GM21825 (cell line): ENCODE results near the gene SNN.

Source experiments
- ATAC-seq: cut with Tn5 transposase; IDR thresholded peaks from one replicate; pipeline ENCODE4 v1.9.1; 2021; ENCODE audit warnings: mild to moderate bottlenecking, moderate library complexity; ENCODE audit not compliant: unreplicated experiment

Gene SNN

DNA sequence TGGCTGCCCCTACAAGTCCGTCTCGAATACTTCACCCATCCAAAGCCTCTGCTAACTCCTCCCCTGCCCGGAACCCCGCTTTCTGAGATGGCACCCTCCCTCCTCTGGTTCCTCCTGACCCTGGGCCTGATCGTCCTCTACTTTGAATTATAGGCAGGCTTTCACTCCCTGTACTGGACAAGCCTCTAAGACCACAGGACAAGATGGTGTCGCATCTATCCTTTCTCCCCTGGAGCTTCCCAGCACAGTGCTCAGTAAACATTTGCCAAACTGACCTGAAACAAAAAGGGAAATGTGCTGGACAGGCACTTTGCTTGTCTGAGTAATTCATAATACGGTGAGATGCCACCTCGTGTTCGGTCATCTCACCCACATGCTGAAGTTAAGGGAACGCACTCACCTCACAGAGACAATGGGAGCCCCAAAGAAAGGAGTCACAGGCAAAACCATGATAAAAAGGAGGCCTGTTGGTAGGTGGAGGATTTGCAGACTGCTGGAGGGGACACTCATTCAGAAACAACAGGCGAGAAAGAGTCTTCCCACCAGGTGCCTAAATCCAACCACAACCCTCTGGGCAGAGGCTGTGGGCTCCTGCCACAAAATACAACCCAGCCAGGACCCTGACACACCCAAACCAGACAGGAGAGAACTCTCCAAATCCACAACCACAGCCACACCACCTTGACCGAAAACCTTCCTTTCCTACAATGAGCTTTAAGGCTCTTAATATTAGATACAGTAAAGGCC, 28.2 kb downstream of the SNN start:
- ATAC-seq = no peak

DNA sequence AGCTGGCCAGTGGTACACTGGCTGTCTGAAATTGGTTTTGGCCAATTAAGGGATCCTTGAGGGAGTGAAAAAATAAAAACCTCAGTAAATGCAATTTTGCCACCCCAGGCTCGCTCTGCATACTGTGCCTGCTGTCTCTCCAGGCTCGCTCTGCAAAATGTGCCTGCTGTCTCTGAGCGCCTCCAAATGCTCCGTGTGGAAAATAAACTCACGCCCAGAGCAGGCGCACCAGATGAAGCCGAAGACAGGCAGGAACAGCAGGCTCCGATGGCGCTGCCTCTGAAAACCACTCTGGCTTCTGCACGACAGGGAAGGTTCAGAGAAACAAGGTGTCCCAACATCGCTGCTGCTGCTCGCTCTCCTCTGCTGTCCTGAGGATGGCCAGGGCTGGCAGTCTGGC, 29.1 kb downstream of the SNN start:
- no peak for ATAC-seq

DNA sequence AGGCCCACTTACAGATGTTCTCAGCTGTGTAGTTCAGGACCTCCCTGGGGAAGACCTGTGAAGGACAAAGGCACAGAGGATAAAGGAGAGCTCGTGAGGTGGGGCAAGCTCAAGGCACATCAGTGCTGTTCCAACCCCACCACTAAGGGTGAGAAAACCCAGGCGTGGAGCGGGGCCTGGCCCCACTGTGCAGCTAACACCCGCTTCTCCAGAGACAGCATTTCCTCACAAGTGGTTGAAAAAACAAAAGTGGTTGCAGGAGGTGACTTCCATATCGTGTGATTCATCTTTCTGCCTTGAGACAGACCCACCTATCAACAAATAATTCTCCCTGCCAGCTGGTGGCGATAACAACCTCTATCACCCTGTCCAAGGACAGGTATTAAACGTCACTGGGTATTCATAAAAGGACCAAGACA, 30.0 kb downstream of the SNN start:
- no peak for ATAC-seq

DNA sequence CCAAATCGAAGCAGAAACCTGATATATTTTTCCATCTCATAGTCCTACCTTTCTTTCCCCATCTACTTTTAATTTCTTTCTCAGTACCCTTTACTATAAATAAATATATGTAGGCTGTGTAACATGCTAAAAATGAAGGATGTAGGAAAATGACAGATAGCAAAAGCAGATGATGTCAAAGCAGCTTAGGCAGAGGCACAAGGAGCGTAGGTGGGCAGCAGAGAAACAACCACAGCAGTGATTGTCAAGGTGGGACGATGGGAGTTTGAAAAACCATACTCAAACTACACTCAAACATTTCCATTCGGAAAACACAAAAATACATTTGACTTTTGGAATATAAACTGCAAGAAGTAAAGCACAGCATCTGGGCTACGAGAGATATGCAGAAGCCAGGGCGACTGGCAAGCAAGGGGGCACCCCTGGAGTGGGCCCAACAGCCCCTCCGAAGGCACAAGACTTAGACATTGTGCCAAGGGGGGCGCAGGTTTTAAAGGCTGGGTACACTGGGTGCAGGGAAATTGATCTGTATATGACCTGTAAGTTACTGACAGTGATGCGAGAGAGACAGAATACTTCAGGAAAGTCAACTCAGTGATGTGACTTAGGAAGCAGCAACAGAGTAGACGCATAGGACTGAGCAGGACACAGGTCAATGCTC, 31.1 kb downstream of the SNN start:
- ATAC-seq = no peak

DNA sequence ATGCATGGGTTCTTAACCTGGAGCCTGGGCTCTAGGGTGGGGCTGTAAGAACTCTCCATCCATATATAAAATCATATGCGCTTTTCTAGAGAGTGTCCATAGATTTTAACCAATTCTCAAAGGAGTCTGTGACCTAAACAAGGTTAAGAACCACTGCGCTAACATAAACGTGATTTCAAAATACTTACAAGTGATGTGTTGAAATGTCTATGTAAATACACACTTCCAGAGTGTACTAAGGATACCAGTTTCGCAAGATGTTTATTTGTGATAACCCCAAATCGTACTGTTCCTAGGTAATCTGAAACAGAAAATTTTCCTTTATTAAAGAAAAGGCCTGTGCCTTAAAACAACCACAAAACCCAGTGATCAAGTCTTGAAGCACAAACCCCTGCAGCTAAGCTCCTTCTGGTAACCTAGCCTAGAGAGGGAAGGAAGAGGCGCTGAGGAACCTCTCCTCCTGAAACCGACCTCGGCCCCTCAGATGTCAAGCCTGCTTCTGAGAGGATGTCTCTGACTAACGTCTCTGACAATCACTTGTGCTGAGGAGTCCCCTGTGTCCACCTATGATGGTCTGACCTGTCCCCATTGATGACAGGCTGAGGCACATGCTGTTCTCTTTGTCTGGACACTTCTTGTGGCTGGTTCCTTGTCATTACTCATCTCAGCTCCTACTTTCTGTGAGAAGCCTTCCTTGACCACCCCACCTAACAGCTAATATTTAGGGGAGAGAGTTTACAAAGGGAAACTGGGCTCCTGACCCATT, 32.2 kb downstream of the SNN start:
- ATAC-seq = no peak

DNA sequence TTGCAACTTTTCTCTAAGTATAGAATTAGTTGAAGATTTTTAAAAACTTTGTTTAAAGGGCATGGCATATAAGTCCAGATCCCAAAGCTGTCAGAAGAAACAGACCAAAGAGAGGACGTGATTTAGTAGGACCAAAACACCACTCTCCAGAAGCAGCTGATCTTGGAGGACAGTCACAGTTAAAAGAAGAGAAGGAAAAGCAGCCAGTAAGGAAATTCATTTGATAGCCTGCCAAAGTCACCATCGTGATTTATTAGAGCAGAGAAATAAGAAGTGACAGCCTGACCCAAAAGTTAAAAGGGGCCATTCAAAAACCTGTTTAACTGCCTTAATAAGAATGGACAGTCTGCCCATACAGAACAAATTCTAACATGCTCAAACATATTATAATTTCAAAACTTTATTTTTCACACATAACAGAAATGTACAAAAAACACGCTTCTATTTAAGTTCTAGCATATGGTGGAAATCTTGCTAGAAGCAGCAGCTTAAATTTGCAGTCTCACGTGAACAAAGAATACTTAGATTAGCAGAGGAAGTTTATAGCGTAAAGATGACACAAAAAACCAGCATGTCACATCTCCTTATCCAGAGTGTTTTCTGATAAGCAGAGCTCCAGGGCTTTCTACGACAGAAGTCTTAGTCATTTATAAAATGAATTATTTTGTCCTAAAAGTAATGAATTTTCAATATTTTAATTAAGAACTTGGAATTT, 37.2 kb downstream of the SNN start:
- no peak for ATAC-seq

DNA sequence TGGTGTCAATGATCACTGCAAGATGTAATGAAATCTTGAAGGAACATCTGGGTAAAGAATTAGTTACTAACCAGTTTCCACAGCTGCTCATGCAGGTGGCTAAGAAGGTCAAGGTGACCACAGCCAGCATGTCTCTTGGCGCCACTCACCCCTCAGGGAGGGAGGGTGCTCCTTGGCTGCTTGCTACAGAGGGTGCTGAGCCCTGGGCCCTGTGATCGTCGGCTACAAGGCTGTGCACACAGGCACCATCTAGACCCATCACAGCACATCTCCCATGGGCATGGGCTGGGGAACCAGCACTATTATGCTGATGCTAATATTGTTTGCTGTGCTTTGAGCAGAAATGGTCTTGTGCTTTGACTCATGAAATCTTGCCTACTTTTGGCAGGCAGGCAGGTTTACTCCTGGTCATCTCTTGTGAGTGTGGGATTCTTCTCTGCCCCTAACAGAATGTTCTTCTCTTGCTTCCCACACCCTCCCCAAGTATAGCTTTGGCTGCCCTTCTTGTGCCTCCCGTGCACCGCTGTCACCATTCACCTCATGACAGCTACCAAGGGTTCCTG, 38.0 kb downstream of the SNN start:
- no peak for ATAC-seq

DNA sequence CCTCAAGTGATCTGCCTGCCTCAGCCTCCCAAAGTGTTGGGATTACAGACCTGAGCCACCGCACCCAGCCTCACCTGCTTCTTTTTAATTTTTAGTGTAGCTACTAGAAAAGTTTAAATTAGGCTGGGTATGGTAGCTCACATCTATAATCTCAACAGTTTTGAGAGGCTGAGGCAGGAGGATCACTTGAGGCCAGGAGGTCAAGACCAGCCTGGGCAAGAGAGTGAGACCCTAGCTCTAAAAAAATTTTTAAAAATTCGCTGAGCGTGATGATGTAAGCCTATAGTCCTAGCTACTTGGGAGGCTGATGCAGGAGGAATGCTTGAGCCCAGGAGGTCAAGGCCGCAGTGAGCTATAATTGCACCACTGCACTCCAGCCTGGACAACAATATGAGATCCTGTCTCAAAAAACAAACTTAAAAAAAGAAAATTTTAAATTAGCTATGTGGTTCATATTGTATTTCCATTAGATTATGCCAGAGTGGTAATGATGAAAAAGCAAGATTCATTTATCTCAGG, 39.5 kb downstream of the SNN start:
- ATAC-seq = no peak

DNA sequence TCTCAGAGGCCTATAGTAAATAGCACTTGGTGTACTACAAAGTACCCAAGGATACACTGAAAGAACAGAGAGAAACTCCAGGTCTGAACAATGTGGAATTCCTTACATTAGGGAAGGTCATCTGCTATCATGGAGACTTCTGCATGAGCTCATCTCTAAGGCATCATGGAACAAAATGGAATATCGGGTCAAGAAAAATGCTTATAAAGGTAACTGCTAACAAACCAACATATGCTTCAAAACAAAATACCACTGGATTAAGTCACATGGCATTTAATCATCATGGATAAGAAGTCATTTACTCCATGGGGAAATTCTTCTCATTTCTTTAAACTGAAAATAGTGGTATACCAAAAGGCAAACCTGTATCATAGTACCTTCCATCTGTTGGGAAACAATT, 40.2 kb downstream of the SNN start:
- ATAC-seq = no peak

DNA sequence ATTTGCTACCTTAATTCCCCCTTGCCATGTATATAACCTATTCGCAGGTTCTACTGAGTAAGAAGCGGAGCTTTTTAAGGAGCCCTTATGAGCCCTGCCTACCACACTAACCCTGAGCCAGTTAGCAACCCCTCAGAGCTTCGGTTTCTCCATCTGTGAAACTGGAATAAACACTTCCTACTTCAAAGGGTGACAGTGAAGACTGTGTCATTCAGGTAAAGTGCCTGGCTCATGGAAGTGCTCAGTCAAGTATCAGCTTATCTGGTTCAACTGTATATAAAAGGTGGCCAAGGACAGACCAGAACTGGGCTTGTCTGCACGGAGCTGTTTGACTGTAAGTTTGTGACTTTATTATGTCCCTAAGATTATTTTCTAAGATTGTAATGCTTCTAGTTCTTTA, 43.4 kb downstream of the SNN start:
- no peak for ATAC-seq

DNA sequence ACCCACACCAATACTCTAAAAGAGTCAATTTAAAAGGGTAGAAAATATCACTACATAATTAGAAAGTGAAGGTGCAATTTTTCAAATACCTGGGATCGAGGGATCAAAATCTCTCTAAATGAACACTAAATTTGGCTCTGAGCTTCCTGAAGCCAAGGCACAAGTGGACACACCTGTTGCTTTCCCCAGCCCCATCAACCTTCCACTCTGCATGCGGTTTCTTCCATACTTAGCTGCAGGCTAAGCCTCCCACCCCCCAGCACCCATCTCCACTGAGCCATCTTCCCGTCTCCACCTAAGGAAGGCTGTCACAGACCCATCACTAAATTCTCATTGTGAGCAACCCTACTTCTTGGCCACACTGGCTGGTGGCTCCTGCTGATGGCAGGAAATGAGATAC, 43.9 kb downstream of the SNN start:
- ATAC-seq = no peak

DNA sequence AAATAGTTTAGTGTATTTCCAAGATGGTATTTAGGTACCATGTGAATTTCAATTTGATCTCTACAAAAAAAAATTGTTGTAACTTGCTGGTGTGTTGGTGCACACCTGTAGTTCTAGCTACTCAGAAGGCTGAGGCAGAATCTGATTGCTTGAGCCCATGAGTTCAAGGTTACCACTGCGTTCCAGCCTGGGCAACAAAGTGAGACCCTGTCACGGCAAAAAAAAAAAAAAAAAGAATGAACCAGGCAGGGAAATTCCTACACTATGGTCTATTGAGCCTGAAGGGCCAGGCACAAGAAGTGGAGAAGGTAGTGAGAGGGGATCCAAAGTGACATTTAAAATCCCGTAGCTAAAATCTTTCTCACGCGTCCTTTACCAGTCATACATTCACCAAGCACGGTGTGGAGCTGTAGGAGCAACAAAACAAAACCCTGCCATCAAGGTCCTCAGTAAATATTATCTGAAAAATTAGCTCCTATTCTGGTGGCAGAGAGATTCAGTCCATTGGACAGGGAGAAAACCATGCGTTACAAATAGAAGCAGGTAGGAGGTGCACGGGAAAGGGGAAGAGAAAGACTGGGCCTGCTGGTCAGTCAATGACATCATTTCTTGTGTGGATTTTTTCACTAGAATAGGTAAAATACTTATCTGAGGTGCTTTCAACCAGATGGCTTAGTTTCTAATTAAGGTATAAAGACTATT, 47.1 kb downstream of the SNN start:
- ATAC-seq = no peak

DNA sequence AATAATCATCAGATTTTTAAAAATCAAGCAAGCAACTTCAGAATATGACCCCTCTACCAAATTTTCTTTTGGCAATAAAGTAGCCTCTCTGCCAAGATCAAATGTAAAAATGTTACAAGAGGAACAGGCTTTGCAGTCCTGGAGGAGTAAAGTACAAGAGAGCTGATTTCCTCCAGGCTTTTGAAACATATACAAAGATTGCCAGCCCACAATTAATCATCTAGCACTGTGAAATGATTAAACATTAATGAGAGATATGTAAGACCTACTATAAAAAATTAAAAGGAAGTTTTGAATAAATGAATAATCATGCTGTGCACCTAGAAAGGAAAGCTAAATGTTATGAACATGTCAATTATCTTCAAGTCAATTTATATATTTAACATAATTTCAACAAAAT, 48.1 kb downstream of the SNN start:
- no peak for ATAC-seq

DNA sequence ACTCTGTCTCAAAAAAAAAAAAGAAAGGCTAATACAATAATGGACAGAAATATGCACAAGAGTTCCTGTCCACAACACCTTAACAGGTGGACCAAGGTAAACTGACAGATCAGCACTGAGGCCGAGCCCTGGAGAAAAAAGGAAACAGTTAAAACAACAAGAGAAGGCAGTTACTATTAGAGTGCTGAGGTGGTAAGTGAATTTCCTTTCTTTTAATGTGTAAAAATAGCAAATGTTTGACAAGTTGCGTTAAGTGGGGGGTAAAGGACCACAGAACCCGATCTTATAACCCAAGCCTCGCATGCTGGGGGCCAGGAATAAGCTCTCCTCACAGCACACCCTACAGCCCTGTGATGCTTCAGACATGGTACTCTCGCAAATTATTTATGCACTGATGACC, 49.6 kb downstream of the SNN start:
- no peak for ATAC-seq

DNA sequence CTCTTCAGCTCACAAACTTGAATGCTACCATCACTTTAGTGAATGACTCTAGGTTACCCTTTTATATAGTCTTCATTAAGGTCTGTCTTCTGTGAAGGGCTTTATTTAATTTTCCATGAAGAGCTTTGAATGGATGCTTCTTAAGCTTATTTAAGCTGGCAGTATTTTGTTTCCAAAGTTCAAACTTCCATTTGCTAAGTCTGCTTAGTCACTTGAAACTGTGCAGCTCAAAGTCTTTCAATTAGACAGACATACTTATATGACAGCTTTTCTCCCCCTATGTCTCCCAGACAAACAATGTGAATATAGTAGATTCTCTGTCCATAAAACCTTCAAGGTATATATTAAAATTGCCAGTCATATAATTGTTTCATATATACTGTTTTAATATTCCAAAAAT, 50.9 kb downstream of the SNN start:
- no peak for ATAC-seq

DNA sequence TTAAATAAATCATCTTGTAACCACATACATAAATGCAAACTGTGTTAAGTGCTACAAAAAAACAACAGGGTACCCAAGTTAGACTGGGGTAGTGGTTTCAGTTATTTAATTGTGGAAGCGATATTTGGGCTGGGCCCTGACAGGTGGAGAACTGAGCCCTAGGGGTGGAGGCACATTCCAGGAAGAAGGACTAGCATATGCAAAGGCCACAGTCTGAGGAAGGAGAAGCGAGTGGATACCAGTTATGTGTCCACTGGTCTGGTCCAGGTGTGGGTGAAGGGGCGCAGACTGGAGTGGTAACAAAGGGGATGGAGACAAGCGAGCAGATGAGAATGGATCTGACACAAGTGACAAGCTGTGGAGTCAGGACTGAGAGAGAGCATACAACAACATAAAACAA, 51.5 kb downstream of the SNN start:
- ATAC-seq = no peak

DNA sequence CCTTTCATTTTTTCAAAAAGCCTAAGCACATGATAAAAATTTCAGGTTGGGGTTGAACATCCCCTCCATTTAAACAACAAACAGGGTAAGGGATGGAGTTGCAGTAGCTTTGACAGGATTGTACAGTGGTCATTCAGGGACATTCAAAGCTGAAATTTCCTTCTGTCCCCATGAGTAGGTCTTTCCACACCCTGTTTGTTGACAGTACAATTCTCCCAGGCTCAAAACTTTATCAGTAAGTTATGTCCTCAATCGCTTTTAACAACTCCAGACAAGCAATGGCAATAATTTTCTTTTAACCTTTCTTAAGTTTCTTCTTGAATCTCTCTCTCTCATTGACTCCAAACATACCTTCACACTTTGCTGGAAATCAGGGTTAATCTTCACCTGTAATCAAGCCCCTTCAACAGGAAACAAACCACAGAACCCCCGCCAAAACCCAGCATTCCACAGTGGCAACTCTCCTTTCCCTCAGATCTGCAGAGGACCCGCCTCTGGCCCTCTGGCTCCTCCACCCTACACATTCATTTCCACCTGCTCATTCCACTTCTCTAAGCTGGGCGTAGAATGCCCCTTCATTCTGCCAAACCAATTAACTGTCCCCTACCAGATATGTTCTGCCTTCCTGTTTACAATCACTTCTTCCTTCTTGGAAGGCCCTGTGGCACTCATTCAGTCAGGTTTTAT, 53.7 kb downstream of the SNN start:
- no peak for ATAC-seq

DNA sequence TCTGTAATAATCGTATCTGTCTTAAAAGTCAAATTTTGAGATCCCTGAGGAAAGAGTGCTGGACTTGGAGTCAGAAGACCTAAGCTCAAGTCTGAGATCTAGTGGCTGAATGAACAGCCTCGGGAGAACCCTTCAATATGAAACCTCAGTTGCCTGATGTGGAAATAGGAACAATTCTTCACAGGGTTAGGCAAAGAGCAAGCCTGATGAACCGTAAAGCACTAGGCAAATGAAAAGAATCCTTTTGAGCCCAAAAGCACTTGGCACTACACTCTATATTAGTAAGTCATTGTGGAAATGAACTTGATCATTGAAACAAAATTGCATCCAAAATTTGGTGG, 54.2 kb downstream of the SNN start:
- no peak for ATAC-seq

DNA sequence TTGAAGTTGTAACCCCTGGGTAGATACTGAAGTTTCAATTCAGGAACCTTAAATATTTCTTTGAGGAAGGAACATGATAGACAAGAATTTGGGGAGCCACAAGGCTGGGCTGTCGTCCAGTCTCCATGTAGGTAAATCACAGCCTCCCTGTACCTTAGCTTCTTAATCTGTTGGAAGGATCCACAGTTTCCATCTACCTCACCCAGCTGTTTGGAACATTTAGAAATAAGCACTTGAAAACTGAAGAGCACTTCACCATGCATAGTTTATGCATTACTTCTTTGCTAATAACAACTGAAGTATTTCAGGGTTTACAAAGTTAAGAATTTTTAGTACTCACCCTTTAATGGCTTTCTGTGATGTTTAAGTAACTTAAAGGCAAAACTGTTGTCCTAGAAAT, 57.2 kb downstream of the SNN start:
- no peak for ATAC-seq

DNA sequence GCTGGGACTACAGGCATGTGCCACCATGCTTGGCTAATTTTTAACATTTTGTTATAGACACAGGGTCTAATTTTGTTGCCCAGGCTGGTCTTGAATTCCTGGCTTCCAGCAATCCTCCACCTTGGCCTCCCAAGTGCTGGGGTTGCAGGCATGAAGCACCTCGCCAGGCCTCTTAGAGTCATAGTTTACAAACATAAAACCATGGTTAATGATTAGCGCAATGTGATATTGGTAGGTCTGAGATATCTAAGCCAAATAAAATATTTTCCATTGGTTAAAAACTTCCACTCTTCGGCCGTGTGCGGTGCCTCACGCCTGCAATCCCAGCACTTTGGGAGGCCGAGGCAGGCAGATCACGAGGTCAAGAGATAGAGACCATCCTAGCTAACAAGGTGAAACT, 57.8 kb downstream of the SNN start:
- no peak for ATAC-seq
